ENCODE data around the gene GATAD2A. TPM values are rescaled to one million over a fixed set of nuclear protein-coding genes. Genes with fewer than 3 reads are reported as not detected.

Gene GATAD2A
- total RNA-seq, 1 donor from 2014 or later = 150 TPM

GRCh38 chr19:19514881-19515641 lies 109.6 kb downstream of the GATAD2A start, which contains the start of gene TSSK6:
TSS of gene TSSK6 (minus strand) at chr19:19515548. CDS start at chr19:19515427, 121 bp downstream.
- TF ChIP-seq, protein P1, sequence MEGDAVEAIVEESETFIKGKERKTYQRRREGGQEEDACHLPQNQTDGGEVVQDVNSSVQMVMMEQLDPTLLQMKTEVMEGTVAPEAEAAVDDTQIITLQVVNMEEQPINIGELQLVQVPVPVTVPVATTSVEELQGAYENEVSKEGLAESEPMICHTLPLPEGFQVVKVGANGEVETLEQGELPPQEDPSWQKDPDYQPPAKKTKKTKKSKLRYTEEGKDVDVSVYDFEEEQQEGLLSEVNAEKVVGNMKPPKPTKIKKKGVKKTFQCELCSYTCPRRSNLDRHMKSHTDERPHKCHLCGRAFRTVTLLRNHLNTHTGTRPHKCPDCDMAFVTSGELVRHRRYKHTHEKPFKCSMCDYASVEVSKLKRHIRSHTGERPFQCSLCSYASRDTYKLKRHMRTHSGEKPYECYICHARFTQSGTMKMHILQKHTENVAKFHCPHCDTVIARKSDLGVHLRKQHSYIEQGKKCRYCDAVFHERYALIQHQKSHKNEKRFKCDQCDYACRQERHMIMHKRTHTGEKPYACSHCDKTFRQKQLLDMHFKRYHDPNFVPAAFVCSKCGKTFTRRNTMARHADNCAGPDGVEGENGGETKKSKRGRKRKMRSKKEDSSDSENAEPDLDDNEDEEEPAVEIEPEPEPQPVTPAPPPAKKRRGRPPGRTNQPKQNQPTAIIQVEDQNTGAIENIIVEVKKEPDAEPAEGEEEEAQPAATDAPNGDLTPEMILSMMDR (conservative IDR thresholded peaks at IDR 0.05) = no peak
- Mint-ChIP-seq H3K27me3 (ENCODE audit: low read depth) (peaks cover 5% of the 10 kb centered on the region), H3K27ac (ENCODE audit: unreplicated experiment) (peak within 1 kb of the TSS; percentile 90)

GRCh38 chr19:19515642-19516519 lies 110.4 kb downstream of the GATAD2A start, which contains the start of gene NDUFA13:
TSS of gene NDUFA13 (plus strand) at chr19:19516225. CDS start at chr19:19516239, 14 bp downstream.
- H3K4me3 Mint-ChIP-seq = peak within 1 kb of the TSS; percentile 99
- no peaks in the 10 kb centered on the region for H3K9me3 Mint-ChIP-seq
- TF ChIP-seq, protein P1 (conservative IDR thresholded peaks at IDR 0.05) = peak; percentile 22
- H3K36me3 Mint-ChIP-seq (ENCODE audit: low read depth) = peaks cover 11% of the 10 kb centered on the region
- H3K27ac Mint-ChIP-seq (ENCODE audit: unreplicated experiment) = peak within 1 kb of the TSS; percentile 90
- peak; percentile 98 for DNase-seq (ENCODE audit: low read depth, low spot score)
- H3K4me1 Mint-ChIP-seq = peaks cover 14% of the 10 kb centered on the region
- H3K27me3 Mint-ChIP-seq (ENCODE audit: low read depth) = peaks cover 5% of the 10 kb centered on the region

More at GRCh38 chr19:19514881-19515641, 109.6 kb downstream of the GATAD2A start, which contains the start of gene TSSK6:
- peak within 1 kb of the TSS; percentile 99 for H3K4me3 Mint-ChIP-seq
- H3K9me3 Mint-ChIP-seq = no peaks in the 10 kb centered on the region
- H3K36me3 Mint-ChIP-seq (ENCODE audit: low read depth) = peaks cover 8% of the 10 kb centered on the region
- DNase-seq (ENCODE audit: low read depth, low spot score) = no peak
- peaks cover 10% of the 10 kb centered on the region for H3K4me1 Mint-ChIP-seq

DNA sequence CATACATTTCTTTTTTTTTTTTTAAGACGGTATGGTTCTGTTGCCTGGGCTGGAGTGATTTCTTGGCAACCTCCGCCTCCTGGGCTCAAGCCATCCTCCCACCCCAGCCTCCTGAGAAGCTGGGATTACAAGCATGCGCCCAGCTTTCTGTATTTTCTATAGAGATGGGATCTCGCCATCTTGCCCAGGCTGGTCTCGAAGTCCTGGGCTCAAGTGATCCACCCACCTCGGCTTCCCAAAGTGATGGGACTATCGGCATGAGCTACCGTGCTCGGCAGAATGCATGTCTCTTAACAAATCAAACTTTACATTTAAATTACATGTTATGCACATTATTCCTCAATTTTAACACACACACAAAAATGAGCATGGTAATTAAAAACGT lies 111.8 kb downstream of the GATAD2A start:
- H3K9me3 Mint-ChIP-seq = no peaks in the 10 kb centered on the region
- H3K36me3 Mint-ChIP-seq (ENCODE audit: low read depth) = peaks cover 12% of the 10 kb centered on the region
- peak overlapping the region; percentile 99 for H3K4me3 Mint-ChIP-seq
- TF ChIP-seq, protein P1 (conservative IDR thresholded peaks at IDR 0.05) = no peak
- peaks cover 4% of the 10 kb centered on the region for H3K27me3 Mint-ChIP-seq (ENCODE audit: low read depth)
- no peak for DNase-seq (ENCODE audit: low read depth, low spot score)
- peaks cover 15% of the 10 kb centered on the region for H3K4me1 Mint-ChIP-seq
- no peak overlapping the region for H3K27ac Mint-ChIP-seq (ENCODE audit: unreplicated experiment)

DNA sequence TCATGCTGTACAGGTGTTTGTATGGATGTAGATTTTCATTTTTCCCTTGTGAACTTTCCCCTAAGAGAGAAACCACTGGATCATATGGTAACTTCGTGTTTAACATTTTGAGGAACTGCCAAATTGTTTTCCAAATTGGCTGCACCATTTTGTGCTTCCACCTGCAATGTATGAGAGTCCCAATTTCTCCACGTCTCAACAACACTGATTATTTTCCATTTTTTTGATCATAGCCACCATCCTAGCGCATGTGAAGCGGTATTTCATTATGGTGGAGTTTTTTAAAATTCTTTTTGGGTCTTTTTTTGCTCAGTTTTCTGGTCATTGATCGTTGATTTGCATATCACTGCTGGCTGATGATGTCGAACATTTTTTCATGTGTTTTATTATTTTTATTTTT lies 115.5 kb downstream of the GATAD2A start:
- TF ChIP-seq, protein P1 (conservative IDR thresholded peaks at IDR 0.05) = no peak
- Mint-ChIP-seq H3K36me3 (ENCODE audit: low read depth) (peaks cover 9% of the 10 kb centered on the region), H3K4me1 (peaks cover 24% of the 10 kb centered on the region), H3K9me3 (no peaks in the 10 kb centered on the region), H3K4me3 (peak overlapping the region; percentile 70), H3K27me3 (ENCODE audit: low read depth) (peaks cover 1% of the 10 kb centered on the region), H3K27ac (ENCODE audit: unreplicated experiment) (no peak overlapping the region)
- no peak for DNase-seq (ENCODE audit: low read depth, low spot score)

DNA sequence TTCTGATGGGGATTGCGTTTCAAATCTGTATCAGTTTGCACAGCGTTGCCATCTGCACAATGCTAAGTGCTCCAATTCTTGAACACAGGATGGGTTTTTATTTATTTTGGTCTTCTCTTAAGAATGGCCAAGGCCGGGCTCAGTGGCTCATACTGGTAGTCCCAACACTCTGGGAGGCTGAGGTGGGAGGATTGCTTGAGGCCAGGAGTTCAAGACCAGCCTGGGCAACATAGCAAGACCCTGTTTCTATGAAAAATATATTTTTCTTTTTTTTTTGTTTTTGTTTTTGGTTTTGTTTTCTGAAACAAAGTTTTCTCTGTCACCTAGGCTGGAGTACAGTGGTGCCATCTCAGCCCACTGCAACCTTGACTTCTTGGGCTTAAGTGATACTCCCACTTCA lies 117.7 kb downstream of the GATAD2A start:
- Mint-ChIP-seq H3K27ac (ENCODE audit: unreplicated experiment) (no peak overlapping the region), H3K4me1 (peaks cover 32% of the 10 kb centered on the region), H3K27me3 (ENCODE audit: low read depth) (no peaks in the 10 kb centered on the region), H3K36me3 (ENCODE audit: low read depth) (peaks cover 8% of the 10 kb centered on the region), H3K9me3 (no peaks in the 10 kb centered on the region), H3K4me3 (no peak overlapping the region)
- DNase-seq (ENCODE audit: low read depth, low spot score) = no peak
- TF ChIP-seq, protein P1 (conservative IDR thresholded peaks at IDR 0.05) = no peak

Measured in neural crest cell (in vitro differentiated cells).